Activated naive CD8-positive, alpha-beta T cell treated with anti-CD3 and anti-CD28 coated beads, Interleukin-2, amount 50 U/mL, for 24 hours (primary cell): ENCODE measurements around the gene H2AZ2.
"Not testable (repeated sequence)": the region's sequence is repeated elsewhere in the genome, so short reads cannot be mapped to it uniquely, and the experiment has no call there.

Source experiments
- ATAC-seq: fragments of 150-1000 bp; cut with Tn5 transposase; one replicate; pipeline ENCODE4 v1.10.0; 2021
- DNase-seq: peaks from one replicate; pipeline ENCODE4 v3.0.0; 2021
- H3K27ac Mint-ChIP-seq: one replicate; pipeline ENCODE4 v1.8.0; 2021; ENCODE audit warnings: mild to moderate bottlenecking, mixed read lengths
- H3K27me3 Mint-ChIP-seq: one replicate; pipeline ENCODE4 v1.8.0; 2021; ENCODE audit warnings: mixed read lengths
- H3K36me3 Mint-ChIP-seq: one replicate; pipeline ENCODE4 v1.8.0; 2021; ENCODE audit warnings: low read depth, mixed read lengths
- H3K4me1 Mint-ChIP-seq: one replicate; pipeline ENCODE4 v1.8.0; 2021; ENCODE audit warnings: mixed read lengths
- H3K4me3 Mint-ChIP-seq: one replicate; pipeline ENCODE4 v1.8.0; 2021; ENCODE audit warnings: mild to moderate bottlenecking, moderate library complexity, mixed read lengths
- H3K9me3 Mint-ChIP-seq: one replicate; pipeline ENCODE4 v1.8.0; 2021; ENCODE audit warnings: mixed read lengths

Gene H2AZ2

GRCh38 chr7:44793919-44794318 is 54.0 kb downstream of the H2AZ2 start:
- H3K4me3 Mint-ChIP-seq: no peak overlapping the region
- peaks cover 23% of the 10 kb centered on the region for H3K36me3 Mint-ChIP-seq
- peaks cover 20% of the 10 kb centered on the region for H3K4me1 Mint-ChIP-seq
- H3K27me3 Mint-ChIP-seq: no peaks in the 10 kb centered on the region
- no peak for ATAC-seq
- no peak for DNase-seq
- H3K9me3 Mint-ChIP-seq: no peaks in the 10 kb centered on the region
- no peak overlapping the region for H3K27ac Mint-ChIP-seq

- H3K36me3 Mint-ChIP-seq: peaks cover 3% of the 10 kb centered on the region
- no peaks in the 10 kb centered on the region for H3K9me3 Mint-ChIP-seq
- H3K27ac Mint-ChIP-seq: no peak overlapping the region
- no peak for DNase-seq
- no peaks in the 10 kb centered on the region for H3K27me3 Mint-ChIP-seq
- H3K4me1 Mint-ChIP-seq: peaks cover 5% of the 10 kb centered on the region
- ATAC-seq: no peak
- no peak overlapping the region for H3K4me3 Mint-ChIP-seq
These were observed 56.3 kb downstream of the H2AZ2 start for GRCh38 chr7:44791278-44792219.

- no peaks in the 10 kb centered on the region for H3K9me3 Mint-ChIP-seq
- H3K36me3 Mint-ChIP-seq: no peaks in the 10 kb centered on the region
- no peak for DNase-seq
- H3K27ac Mint-ChIP-seq: no peak overlapping the region
- H3K27me3 Mint-ChIP-seq: no peaks in the 10 kb centered on the region
- no peak for ATAC-seq
- no peaks in the 10 kb centered on the region for H3K4me1 Mint-ChIP-seq
- no peak overlapping the region for H3K4me3 Mint-ChIP-seq
These were observed 57.9 kb downstream of the H2AZ2 start for GRCh38 chr7:44789990-44790389.

- Mint-ChIP-seq H3K27me3 (no peaks in the 10 kb centered on the region), H3K36me3 (peaks cover 2% of the 10 kb centered on the region)
- DNase-seq: no peak
These were observed 60.1 kb downstream of the H2AZ2 start for GRCh38 chr7:44787762-44788161.

GRCh38 chr7:44787041-44787440 is 60.8 kb downstream of the H2AZ2 start:
- Mint-ChIP-seq H3K4me3 (no peak overlapping the region), H3K4me1 (no peaks in the 10 kb centered on the region), H3K9me3 (no peaks in the 10 kb centered on the region), H3K27ac (no peak overlapping the region), H3K36me3 (peaks cover 2% of the 10 kb centered on the region), H3K27me3 (no peaks in the 10 kb centered on the region)
- DNase-seq (no peak), ATAC-seq (no peak)

More at GRCh38 chr7:44787762-44788161, 60.1 kb downstream of the H2AZ2 start:
- ATAC-seq: no peak
- no peaks in the 10 kb centered on the region for H3K9me3 Mint-ChIP-seq
- no peak overlapping the region for H3K27ac Mint-ChIP-seq
- no peak overlapping the region for H3K4me3 Mint-ChIP-seq
- no peaks in the 10 kb centered on the region for H3K4me1 Mint-ChIP-seq

- H3K4me3 Mint-ChIP-seq, ATAC-seq, H3K27ac Mint-ChIP-seq, H3K27me3 Mint-ChIP-seq, H3K4me1 Mint-ChIP-seq, H3K9me3 Mint-ChIP-seq, DNase-seq, H3K36me3 Mint-ChIP-seq: not testable (repeated sequence)
These were observed 62.7 kb downstream of the H2AZ2 start for GRCh38 chr7:44785218-44785617.

GRCh38 chr7:44784364-44784763 is 63.5 kb downstream of the H2AZ2 start:
- no peaks in the 10 kb centered on the region for H3K27me3 Mint-ChIP-seq
- ATAC-seq (no peak), DNase-seq (no peak)
- no peaks in the 10 kb centered on the region for H3K4me1 Mint-ChIP-seq
- no peaks in the 10 kb centered on the region for H3K9me3 Mint-ChIP-seq
- H3K36me3 Mint-ChIP-seq: peaks cover 2% of the 10 kb centered on the region
- no peak overlapping the region for H3K4me3 Mint-ChIP-seq
- H3K27ac Mint-ChIP-seq: no peak overlapping the region

GRCh38 chr7:44783407-44783806 is 64.5 kb downstream of the H2AZ2 start:
- Mint-ChIP-seq H3K27ac (no peak overlapping the region), H3K4me3 (no peak overlapping the region), H3K36me3 (peaks cover 2% of the 10 kb centered on the region), H3K9me3 (no peaks in the 10 kb centered on the region), H3K27me3 (no peaks in the 10 kb centered on the region), H3K4me1 (no peaks in the 10 kb centered on the region)
- ATAC-seq (no peak), DNase-seq (no peak)

- ATAC-seq (no peak), DNase-seq (no peak)
- Mint-ChIP-seq H3K4me1 (no peaks in the 10 kb centered on the region), H3K27ac (no peak overlapping the region), H3K9me3 (no peaks in the 10 kb centered on the region), H3K27me3 (no peaks in the 10 kb centered on the region), H3K36me3 (peaks cover 2% of the 10 kb centered on the region), H3K4me3 (no peak overlapping the region)
These were observed 65.4 kb downstream of the H2AZ2 start for GRCh38 chr7:44782460-44782859.
